ENCODE results near the gene ADD1.

DNA sequence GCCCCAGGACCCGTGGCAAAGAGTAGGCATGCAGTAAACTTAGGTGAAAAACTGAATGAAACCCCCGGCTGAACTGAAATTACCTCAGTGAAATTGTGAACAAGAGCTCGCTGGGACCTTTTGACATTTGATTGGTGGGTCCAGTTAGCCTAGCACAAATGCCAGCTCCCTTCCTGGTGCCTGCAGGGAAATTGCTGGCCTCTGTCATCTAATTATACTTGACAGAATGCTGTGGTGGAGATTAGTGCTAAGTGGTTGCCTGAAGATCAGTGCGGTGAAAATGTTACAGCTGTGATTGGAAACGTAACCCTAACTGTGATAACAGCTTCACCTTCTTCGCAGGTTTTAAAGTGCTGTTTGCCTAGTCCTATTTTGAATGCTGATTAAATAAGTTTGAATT lies 43.0 kb downstream of the ADD1 start:
- TF ChIP-seq, protein P1, sequence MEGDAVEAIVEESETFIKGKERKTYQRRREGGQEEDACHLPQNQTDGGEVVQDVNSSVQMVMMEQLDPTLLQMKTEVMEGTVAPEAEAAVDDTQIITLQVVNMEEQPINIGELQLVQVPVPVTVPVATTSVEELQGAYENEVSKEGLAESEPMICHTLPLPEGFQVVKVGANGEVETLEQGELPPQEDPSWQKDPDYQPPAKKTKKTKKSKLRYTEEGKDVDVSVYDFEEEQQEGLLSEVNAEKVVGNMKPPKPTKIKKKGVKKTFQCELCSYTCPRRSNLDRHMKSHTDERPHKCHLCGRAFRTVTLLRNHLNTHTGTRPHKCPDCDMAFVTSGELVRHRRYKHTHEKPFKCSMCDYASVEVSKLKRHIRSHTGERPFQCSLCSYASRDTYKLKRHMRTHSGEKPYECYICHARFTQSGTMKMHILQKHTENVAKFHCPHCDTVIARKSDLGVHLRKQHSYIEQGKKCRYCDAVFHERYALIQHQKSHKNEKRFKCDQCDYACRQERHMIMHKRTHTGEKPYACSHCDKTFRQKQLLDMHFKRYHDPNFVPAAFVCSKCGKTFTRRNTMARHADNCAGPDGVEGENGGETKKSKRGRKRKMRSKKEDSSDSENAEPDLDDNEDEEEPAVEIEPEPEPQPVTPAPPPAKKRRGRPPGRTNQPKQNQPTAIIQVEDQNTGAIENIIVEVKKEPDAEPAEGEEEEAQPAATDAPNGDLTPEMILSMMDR (IDR thresholded peaks at IDR 0.05) = no peak
- TF ChIP-seq POLR2A (IDR thresholded peaks at IDR 0.05) = no peak

Data from right lobe of liver (tissue), 4 donors.